NCI-H69 (cell line): ENCODE results near the gene IL22.

Experiments used
- DNase-seq: peaks from one replicate; lab custom pipeline; 2025; lab: John Stamatoyannopoulos, UW

Gene IL22

DNA sequence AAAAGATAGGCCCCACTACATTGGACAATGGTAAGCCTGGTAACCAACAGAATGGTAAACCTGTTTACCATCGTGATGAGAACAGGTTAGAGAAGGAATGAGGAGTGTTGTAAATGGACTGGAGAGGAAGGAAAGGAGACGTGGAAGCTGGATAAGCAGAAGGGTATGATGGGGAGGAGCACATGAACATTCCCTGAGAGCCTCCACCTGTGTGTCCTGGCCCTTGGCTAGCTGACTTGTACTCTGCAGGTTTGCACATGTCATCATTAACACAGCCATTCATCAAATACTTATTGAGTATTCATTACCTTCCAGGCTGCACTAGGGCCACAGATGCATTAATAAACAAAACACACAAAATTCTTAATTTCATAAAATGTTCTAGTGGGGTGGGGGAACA is 23.4 kb downstream of the IL22 start:
- DNase-seq, result no peak

DNA sequence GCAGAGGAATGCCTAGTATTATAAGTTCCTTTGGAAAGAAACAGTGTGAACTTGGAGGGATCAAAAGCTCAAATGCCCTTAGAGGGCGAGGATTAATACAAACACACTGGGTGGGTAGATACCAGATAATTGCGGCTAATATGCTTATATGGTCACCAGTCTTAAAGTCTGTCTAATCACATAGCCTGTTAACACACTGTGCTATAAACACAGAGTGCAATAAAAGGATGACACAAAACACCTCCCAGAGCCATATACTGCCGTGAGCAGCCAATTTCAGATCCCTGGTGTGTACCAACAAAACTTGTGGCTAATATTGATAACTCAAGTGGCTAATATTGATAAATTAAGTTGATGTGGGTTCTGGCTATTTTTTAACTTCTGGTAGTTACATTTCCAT is 26.0 kb downstream of the IL22 start:
- DNase-seq, result no peak

DNA sequence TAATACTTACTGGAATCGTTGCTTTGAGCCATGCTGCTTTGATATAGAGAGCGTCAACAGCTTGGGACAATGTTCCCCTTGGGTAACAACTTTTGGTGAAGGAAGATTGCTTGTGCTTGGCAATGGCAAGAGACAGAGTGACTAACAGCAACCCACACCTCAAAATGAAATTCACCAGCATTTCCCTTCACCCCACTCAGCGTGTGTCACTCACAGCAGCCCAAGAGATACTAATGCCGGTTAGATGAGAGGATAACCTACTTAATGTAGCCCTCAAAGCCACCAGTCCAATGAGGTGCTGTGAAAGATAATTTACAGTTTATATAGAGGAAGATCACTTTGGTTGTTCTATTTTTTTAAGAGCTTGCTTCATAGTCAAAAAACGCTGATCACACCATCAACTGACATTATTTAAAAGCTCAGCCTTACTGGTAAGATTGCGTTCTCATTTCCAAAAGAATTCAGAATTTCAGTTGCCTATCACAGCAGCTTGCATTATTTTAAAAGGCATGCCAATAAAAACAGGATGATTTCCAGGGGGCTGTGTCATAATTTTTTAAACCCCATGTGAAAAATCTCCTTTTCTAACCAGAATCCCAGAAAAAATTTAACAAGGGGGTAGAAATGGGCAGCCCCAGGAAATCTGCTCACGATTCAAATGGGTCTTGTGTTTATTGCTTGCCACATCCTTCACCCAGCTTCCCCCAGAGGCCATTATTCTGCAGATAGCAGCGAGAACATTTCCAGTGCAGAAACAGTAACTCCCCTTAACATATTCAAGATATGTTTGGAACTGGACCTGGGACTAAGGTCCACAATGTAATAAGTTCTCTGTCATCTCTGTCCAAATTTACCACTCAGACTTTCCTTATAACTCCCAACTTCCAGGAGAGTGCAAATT is 27.6 kb downstream of the IL22 start, which contains the start of gene IL26:
TSS of gene IL26 (minus strand) at position 235 of the 901 bp plus-strand sequence. CDS start at position 181, 54 bp downstream.
- DNase-seq, result no peak

DNA sequence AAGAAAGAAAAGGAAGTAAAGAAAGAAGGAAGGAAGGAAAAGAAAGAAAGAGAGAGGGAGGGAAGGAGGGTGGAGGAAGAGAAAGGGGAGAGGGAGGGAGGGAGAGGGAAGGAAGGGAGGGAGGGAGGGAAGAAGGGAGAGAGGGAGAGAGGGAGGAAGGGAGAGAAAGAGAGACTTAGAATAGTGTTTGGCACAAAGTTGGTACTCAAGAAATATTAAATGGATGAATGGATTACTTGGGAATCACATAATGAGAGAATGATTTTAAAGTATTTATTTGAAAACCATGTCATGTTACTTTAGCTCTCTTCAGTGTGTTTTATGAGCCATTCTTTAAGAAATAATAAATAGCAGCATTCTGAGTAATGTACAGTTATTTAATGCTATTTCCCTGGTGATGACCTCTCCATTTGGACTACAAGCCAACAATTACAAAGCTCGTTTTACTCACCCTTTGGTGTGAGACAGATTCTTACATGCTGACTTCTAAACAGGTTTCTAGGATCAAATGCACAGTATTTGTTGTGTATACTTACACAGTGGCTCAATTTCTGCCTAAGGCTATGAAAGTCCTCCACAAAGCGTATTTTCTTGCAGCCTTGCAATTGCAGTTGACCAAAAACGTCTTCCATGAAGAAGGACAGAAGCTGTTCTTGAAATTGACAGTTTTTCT is 28.7 kb downstream of the IL22 start:
- DNase-seq, result peak; percentile 1

DNA sequence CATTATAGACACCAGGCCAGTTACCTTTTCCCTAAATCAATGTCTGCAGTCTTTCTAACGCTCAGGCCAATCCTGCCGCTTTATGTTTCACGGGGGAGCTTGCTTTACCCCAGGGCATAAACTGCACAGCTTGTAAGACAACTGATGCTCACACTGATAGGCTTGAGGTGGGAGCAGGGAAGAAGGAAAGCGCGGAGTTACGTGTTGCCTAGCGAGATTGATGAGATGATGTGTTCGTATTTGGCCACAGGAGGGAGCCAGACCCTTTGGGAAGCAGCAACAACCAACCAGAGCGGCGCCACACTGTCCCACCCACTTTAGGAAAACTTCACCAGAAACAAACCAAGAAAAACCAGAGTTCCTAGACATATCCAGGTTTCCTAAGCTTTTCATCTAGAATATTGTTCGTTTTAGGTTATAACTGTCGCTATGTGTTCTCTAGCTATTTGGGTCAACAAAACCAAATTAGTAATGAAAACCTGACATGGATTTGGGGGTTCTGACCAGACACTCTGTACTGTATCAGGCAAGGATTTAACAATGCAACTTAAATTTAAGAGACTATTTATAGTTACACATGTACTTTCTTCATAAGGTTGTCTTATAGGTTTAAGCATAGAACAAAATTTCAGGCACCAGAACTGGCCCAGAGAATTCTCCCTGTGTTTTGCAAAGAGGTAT is 30.2 kb downstream of the IL22 start:
- DNase-seq, result peak; percentile 90

DNA sequence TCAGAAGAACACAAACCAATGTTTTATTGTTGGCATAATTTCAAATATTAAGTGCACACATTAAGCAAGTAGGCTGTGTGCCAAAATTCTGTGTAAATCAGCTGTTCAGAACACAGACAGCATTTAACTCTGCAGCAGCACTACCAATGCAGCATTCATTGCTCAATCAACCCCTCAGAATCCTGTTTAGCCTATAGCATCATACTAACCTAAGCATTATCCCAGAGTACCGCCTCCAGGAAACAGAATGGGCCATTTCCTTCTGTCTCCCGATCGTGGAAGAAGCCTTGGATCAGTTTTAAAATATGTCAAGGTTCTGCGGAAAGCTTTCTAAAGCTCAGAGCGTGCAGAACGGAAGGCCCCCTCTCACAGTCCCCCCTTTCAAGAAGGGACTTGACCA is 31.1 kb downstream of the IL22 start:
- peak; percentile 87 for DNase-seq

DNA sequence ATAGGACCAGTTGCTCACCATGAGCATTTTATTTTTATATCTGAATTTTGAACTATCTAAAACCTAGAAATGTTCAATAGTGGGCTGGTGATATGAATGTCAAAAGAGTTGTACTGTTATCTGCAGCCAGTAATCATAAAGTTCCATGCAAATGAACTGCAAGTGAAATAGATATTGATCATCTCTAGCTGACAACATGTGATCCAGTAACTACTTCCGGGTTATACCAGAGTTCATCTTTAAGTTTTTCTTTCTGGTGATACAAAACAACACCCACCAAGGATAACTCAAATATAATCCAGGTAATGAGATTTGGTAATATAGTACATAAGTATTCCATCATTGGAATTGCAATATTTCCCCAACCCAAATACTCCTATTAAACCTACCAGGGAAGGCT is 31.9 kb downstream of the IL22 start:
- no peak for DNase-seq

DNA sequence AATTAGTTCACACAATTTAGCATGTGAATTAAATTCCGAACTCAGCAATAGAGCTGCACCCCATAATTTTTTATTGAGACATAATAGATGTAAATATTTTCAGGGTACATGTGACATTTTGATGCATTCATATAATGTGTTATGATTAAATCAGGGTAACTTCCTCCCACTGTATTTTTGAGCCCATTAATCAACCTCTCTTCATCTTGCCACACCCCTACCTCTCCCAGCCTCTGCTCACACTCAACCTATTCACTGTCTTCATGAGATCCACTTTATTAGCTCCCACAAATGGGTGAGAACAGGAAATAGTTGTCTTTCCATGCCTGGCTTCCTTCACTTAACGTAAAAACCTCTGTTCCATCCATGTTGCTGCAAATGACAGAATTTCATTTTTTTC is 42.5 kb downstream of the IL22 start:
- no peak for DNase-seq

DNA sequence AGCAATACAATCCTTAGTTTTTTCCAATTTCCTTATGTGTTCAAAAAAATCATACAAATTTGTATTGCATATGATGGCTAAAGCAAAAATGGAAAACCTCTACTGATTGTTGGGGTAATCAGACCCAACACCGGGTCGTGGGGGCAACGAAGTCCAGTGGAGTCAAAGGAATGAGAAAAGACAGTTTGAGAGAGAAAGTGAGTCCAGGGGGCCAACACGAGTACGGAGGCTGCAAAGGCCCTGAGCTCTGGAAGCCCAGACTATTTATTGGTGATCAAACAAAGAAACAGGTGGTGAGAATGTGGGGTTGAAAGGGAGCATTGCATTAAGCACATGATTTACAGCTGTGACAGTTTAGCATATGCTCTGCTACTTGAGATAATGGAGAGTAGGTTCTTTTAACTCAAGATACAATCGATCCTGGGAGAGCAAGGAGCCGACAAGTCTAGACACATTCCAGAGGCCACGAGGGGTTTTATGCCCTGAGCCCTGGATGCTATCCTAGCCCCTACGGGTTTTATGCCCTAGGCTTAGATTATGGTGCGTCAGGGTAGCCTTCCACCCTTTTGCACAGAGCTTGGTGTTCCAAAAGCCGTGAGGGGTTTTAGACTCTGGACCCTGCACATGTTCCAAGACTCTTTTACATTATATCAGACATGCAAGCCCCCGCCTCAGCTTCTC is 44.2 kb downstream of the IL22 start:
- peak; percentile 80 for DNase-seq

DNA sequence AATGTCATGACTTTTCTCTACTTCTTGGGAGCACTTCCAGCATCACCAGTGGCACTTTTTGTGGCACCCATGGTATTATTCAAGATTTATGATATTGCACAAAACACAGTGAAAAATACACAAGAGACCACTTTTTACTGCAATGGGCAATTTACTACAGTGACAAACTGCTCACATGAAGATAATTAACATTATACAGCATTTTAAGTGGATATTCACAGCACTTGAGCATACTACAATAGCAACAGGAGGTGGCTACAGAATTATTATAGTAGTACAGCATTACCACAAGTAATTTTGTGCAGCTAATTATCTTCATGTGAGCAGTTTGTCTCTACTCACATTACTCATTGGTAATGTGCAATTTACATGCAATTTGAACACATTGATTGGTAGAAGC is 46.1 kb downstream of the IL22 start:
- DNase-seq, result peak; percentile 90

DNA sequence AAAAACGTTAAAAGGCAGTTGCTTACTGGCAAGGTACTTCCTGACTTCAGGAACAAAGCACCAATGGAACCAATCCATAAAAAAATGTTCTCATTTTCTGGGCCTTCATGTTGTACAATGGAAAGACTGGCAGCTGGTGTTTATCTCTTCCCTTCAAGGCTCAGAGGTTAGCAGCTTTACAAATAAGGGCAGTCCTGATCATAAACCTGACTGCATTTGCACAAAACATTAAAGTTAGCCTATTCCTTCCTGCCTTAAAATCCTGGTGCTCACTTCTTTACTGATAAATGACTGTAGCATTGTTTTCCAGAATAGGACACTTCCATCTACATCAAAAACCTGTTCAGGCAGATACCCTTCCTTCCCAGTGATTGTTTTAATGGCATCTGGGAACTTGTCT is 47.0 kb downstream of the IL22 start:
- peak; percentile 84 for DNase-seq

DNA sequence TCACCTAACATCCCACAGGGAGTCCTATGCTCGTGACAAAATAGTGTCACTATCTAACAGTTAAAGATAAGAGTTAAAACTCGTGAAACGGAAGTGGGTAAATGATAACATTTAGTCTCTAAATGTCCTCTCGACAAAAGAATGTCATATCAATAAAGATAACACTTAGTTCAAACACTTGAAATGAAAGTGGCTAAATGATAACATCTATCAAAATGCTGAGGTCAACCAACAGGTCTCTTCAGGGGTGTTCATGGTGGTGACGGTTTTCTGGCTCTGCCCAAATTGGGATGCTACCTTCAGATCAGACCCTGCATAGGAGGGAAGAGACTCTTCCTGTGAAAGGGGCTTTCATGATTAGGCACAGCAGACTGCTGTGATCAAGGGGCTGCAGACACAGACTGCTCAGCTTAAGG is 49.9 kb downstream of the IL22 start:
- DNase-seq, result no peak

DNA sequence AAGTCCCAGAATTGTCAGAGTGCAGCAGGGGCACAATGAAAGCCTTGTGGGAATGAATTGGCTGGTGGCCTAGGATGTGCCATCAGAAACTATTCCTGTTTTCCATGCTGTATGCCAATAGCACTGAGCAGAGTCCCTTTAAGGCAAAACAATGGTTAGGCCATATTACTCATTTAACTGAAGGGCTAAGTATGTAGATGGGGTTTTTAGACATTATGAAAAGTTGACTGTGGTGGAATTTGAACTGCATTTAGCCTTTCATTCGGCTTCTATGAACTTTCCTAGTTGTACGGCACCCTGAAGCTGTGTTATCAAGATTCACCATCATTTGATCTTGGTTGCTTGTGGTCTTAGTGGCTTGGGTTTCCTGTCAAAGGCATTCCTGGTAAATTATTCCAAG is 52.5 kb downstream of the IL22 start:
- DNase-seq, result no peak

DNA sequence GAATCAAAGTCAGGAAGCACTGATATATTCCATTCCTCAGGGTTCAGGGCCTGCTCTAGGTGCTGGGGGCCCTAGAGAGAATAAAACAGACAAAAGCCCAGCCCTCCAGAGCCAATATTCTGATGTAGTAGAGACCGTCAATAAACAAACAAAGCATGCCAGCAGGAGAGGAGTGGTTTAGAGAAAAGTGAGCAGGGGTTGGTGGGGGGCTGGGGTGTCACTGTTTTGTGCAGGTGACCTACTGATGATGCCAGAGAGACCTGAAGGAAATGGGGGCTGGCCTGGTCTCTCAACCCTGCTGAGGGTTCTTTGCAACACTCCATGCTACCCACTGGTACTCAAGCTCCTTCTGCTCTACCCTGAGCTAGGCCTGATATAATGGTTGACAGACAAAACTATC is 54.3 kb downstream of the IL22 start:
- peak; percentile 32 for DNase-seq

DNA sequence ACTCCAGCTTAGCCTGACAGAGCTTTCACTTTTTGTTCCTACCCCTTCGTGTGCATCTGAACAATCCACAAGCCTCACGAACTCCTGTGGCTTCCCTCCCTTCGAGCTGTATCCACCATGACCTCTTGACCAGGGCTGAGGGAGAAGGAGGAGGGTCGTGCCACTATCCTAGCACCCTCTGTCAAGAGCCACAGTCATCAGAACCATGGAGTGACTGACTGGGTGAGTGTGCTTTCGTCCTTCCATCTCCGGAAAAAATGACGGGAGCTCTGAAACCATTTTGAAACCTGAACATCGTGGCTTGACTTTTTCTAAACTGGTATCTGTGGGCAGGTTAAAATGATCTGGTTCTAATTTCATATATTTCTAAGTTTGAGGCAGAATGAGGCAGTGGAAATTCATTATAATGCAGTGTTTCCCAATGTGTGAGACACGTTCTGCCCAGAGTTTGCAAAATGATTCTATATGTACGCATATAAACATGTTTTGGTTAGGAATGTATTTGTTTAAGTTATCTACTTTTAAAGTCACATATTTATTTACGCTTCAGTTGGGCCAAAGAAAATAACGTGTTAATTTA is 54.8 kb downstream of the IL22 start:
- DNase-seq, result no peak
